Medulla oblongata (tissue), 1 donor: Measurements from ENCODE around the gene NLRC5.
"Not testable (repeated sequence)": the region's sequence is repeated elsewhere in the genome, so short reads cannot be mapped to it uniquely, and the experiment has no call there.

Source experiments
- DNase-seq: peaks from one replicate; pipeline ENCODE4 v3.0.0-alpha.2; 2015; ENCODE audit errors: extremely low spot score

The NLRC5 gene

DNA sequence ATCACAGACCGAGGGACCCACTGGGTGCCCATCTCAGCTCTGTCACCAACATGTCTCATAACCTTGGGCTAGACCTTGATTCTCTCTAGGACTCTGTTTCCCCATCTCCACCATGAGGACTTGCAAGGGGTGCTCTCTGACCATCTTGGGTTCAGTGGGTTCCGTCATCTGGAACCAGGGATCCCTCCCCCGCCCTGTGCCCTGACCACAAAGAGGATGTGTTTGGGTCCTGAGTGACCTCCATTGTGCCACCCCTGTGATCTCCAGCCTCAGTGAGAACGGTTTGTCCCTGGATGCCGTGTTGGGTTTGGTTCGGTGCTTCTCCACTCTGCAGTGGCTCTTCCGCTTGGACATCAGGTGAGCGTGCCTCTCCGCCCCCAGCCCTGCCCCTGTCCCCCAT, 53.9 kb downstream of the NLRC5 start:
- DNase-seq = no peak

DNA sequence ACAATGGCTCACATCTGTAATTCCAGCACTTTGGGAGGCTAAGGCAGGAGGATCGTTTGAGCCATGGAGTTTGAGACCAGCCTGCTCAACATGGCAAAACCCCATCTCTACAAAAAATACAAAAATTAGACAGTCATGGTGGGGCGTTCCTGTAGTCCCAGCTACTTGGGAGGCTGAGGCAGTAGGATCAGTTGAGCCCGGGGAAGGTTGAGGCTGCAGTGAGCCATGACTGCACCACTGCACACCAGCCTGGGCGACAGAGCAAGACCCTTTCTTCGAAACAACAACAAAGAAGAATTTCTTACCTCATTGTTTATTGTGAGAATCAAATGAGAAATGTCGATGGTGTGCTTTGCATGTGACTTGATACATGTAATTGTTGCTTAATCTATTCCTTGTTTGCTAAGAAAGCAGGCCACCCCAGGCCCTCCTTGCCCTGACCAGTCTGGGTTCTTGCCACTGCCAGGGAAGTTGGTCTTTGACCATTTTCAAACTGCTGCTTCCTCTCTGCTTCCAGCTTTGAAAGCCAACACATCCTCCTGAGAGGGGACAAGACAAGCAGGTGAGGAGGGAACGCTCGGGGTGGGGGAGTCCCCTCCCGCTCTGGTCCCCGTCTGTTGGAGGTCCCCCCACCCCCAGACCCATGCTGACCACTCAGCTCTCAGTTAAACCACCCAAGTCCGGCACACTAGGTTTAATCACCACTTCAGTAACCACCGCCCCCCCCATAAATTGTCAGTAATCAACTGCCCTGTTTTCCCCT, 55.8 kb downstream of the NLRC5 start:
- no peak for DNase-seq

DNA sequence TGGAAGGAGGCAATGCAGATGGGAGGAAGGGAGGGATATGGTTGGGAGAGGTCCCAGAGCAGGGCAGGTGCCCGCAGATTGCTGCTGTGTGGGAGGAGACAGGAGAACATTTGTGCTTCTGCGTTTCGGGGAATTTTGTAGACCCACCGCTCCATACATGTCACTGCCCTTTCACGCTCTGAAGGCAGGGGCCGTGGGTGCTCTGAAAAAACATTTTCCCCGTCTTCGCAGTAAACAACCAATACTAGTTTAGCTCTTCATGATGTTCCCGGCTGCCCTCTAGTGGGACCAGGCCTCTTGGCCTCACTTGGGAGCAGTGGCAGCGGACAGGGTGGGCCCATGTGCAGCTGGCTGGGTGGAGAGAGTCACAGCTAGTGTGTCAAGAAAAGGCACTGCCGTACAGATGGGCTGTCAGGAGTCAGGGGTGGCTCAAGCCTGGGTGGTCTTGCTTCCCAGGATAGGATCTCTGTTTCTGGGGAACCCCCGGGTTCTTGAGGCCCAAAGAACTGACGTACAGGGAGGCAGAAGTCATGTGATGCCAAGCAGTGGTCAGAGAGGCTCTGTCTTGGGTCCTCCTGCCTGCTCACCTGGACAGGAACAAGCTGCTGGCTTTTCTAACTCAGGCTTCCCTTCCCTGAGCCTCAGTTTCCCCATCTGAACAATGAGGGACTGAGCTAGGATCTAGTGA, 56.5 kb downstream of the NLRC5 start:
- DNase-seq = peak; percentile 82

DNA sequence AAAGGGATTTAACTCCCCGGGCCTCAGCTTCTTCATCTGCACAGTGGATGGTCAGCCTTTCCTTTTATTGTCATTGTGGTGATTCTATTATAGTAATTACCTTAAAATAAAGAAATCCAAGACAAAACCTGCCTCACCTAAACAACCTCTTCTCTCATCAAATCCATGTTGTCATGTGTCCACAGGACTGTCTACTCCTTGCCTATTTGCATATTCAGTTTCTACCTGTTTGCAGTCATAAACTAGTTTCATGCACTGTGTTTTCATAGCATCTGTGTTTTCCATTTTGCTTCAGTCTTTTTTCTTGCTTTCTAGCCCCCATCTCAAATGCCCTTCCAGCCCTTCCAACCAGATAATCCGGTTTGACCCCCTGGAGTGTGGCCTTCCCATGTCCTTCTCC, 58.7 kb downstream of the NLRC5 start:
- no peak for DNase-seq

DNA sequence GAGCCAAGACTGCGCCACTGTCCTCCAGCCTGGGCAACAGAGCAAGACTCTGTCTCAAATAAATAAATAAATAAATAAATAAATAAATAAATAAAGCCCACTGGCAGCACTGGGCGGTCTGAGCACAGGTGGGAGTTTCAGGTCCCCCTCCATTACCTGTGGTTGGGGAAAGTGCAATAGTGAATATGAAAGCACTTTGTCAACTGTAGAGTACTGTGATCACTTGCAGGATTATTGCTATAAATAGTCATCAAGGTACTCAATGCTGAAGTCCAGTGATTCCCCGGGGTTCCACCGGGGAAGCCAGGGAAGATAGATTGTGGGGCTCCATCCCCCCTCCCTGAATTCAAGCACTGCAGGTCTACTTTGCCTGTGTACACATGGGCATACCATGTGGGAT, 60.3 kb downstream of the NLRC5 start:
- no peak for DNase-seq

DNA sequence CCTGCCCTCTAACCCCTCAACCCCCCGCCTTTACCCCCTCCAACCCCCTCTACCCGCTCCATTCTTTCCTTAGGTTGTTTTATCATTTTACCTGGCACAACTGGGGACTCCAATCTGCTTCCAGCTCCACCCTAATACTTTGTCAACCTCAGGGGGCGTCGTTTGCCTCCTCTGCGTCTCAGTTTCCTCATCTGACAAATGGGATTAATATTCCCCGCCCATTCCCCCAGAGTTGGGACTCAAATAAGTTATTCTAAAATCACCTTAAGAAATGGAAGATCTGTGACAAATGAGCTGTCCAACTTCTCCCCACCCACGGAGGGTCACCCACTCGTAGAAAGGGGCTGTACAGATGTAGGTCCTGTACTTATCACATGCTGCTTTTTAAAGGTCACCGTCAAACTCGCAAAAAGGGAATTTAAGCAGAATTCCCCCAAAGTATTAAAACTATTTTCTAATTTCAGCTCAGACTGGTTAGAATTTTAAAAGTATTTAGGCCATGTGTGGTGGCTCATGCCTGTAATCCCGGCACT, 62.4 kb downstream of the NLRC5 start:
- DNase-seq = no peak

DNA sequence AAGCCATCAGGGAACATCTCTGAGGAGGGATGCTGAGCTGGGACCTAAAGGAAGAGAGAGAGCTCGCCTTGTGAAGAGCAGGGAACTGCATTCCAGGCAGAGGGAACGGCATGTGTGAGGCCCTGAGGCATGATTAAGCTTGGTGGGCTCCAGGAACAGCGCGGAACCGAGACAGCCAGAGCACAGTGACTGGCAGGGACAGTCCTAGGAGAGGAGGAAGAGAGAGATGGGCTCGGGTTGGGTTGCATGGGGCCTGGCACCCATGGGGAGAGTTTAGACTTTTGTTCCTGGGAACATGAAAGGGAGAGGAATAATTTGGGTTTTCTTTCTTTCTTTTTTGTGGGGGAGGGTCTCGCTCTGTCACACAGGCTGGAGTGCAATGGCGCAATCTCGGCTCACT, 63.8 kb downstream of the NLRC5 start:
- DNase-seq = no peak

DNA sequence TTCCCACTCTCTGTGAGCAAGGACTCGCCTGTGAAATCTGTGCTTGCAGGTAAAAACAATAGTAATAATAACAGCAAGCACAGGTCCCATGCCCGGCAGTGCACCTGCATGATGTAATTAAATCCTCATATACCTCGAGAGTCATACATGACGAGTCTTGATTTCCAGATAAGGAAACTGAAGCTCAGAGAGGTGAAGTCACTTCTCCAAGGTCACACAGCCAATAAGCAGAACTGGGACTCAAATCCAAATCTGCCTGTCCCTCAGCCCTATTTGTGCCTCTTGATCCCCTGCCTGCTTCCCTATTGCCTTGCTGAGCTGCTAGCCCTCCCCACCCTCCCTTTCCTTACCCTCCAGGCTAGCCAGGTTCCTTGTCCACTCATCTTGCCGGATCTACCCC, 65.0 kb downstream of the NLRC5 start:
- DNase-seq = no peak

DNA sequence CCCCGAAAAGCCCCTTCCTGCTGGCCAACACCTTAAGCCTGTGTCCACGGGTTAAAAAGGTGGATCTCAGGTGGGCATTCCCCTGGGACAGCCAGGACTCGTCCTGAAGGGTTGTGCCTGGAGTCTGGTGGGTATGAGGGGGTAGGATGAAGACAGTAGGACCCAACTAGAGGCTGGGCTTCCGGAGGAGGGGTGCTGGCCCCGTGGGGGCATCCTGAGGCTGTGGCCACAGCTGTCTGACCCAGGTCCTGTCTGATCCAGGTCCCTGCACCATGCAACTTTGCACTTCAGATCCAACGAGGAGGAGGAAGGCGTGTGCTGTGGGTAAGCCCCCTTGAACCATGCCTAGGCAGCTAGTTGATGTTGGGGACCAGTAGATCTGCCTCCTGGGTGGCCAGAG, 65.4 kb downstream of the NLRC5 start:
- DNase-seq = no peak

DNA sequence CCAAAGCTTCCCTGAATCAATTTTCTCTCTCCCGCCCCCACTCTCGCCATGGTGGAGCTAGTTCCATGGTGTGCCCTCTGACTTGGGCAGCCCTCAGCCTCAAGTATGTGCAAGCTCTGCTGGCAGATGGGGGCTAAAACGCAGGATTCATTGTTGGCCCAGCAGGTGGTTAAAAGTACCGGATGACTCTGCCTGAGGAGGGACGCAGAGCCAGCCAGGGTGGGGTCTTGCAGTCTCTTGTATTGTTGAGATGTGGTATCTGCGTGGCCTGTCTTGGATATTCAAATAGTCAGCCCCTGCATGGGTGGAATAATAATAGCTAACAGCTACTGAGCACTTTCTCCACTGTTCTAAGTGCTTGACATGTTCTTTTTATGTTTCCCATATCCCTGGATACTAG, 66.3 kb downstream of the NLRC5 start:
- DNase-seq = no peak

DNA sequence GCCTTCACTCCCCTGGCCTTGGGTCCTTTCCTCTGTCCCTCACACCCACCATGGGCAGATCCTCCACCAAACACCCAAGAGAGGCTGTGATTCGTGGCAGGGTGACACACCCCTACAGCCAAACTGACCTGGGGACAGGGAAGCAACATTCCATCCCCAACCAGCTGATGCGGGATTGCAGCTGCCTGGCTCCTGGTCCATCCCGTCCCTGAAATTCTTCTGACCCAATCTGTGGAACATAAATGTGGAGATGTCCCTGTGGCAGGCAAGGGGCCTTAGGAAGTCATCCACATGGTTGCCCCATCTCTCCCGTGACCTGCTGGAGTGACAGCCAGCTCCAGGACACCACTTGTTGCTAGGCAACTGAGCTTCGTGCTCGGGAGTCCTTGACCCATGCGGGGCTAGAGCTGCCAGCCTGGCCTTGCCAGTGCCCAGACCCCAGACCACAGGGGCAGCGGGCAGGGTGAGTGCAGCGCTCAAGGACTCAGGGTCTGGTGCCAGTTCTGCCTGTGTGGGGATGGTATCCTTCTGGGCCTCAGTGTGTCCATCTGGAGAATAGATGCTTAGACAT, 69.0 kb downstream of the NLRC5 start:
- DNase-seq = no peak

DNA sequence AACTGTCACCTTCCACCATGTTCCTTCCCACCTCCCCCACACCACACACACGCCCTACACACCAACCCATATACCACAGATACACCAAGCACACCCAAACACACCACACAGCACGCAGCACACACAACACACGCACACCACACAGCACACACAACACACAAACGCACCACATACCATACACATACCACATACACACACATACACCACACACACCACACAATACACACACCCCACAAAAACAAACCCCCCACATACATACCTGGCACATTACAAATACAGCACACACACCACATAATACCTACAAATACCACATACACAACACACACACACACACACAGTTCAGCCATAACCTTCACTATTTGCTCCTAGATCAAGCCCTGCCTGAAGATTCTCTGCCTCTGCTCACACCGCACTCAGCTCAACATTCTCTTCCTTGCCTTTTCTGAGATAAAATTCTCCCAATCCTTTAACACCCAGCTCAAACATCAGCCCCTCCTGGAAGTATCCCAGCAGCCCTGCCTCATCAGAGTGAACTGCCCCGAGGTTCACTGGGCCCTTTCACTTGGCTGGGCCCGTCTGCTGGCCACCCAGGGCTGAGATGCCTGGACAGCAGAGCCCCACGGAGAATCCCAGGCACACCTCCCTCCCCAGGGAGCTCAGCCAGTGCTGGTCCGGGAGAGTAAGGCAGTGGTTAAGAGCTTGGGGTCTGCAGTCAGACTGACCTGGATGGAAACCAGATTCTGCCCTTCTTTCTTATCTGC, 71.1 kb downstream of the NLRC5 start:
- no peak for DNase-seq

DNA sequence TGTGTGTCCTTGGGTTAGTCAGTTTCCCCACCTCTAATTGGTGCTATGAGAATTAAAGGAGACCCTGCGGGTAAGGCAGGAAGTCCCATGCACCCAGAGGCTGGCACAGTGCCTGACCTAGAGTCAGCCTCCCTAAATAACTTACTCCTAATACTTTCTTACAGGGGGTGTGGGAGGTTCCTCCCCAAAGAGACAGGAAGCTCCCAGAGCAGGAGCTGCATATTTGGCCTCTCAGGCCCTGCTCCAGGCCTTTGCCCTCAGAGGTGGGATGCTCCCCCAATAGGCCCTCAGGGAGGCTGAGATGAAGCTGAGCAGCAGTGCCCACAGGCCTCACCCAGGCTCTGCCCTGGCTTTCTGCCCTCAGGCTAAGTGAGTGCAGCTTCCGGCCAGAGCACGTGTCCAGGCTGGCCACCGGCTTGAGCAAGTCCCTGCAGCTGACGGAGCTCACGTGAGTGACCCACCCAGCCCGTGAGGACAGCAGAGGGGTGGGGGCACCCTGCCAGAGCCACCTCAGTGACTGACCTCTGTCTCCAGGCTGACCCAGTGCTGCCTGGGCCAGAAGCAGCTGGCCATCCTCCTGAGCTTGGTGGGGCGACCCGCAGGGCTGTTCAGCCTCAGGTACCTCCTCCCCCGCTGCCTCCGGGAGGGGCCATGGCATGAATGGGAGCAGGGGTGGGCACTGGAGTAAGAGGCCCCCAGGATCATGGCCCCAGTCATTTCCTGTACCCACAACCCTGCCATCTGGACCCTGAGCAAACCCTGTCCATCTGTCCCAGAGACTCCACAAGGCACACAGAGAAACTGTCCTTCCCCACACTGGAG, 71.9 kb downstream of the NLRC5 start:
- DNase-seq = peak; percentile 15

DNA sequence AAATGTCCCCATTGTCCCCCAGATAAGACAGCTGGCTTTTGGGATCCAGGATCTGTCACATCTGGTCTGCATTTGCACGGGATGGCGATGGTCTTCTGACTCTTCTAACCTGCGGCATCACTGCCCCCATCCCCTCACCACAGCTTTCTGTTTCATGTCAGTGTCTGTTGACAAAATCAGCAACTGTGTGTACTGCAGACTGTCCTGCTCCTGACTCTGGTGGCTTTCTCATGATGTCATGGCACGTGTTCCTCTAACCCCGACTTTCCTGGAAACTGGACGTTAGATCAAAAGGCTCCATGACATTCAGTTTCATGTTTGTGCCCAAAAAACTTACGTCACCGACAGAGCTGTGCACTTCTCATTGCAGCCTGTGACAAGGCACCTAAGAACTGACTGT, 73.0 kb downstream of the NLRC5 start:
- no peak for DNase-seq

DNA sequence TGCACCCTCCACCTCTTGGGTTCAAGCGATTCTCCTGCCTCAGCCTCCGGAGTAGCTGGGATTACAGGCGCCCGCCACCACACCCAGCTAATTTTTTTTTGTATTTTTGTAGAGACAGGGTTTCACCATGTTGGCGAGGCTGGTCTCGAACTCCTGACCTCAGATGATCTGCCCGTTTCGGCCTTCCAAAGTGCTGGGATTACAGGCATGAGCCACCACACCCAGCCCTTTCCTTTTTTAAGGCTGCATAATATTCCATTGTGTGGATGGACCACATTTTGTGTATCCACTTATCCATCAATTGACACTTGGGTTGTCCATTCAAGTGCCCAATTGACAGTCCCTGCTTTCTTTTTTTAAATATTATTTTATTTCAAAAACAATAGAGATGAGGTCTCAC, 73.8 kb downstream of the NLRC5 start:
- DNase-seq = not testable (repeated sequence)

DNA sequence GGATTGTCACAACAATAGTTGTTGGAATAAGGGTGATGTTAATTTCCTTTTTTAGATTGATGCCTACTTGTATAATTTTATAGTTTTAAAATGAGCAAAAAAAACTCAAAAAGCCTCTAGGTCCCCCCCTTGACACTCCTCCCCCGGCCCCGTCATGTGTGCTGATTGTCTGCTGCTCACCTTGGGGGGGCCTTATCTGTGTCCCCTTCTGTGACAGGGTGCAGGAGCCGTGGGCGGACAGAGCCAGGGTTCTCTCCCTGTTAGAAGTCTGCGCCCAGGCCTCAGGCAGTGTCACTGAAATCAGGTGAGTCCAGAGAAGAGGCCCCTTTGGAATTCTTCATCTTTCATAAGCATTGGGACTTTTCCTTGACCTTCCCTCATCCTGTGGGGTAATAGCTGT, 75.6 kb downstream of the NLRC5 start:
- no peak for DNase-seq

DNA sequence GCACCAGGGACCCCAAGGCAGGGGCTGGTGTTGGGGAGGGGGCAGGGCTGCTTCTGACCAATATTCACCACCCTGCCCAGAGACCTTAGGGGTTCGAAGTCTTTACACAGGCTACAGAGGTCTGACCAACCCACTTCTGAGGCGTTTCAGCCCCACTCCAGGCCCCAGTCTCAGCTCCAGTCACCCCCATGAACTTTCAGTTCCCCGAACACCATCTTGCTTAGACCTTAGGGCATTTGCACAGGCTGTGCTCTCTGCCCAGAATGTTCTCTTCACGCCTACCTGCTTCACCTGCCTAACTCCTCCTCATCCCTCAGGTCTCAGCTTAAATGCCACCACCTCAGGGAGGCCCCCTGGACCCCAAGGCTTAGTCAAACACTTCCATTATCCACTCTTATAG, 77.3 kb downstream of the NLRC5 start:
- no peak for DNase-seq

DNA sequence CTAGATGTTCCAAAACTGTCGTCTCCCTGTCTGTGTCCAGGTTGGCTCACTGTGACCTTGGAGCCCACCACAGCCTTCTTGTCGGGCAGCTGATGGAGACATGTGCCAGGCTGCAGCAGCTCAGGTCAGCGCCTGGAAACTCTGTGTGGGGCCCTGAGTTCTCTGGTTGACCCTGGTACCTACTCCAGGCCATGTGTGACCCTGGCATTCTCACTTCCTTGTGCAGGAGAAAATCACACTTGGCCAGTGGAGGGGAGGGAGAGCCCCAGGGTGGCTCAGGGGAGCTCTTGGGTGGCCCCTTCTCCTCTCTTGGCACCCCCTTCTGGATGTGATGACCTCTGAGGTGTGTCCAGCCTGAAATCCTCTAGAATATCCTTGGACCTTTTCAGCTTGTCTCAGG, 78.0 kb downstream of the NLRC5 start:
- no peak for DNase-seq

DNA sequence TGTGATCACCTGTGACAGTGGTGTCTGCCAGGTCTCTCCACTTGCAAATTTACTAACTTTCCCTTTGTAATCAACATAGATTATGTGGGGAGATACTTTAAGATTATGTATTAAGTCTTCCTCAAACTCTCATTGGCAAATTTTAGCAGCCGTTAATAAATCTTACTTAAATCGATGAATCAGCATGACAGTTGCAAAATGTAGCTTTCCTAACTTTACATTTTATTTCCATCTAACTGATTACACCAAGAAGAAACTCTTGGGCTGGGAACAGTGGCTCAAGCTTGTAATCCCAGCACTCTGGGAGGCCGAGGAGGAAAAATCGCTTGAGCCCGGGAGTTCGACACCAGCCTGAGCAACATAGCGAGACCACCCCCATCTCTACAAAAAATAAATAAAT, 79.7 kb downstream of the NLRC5 start:
- no peak for DNase-seq

DNA sequence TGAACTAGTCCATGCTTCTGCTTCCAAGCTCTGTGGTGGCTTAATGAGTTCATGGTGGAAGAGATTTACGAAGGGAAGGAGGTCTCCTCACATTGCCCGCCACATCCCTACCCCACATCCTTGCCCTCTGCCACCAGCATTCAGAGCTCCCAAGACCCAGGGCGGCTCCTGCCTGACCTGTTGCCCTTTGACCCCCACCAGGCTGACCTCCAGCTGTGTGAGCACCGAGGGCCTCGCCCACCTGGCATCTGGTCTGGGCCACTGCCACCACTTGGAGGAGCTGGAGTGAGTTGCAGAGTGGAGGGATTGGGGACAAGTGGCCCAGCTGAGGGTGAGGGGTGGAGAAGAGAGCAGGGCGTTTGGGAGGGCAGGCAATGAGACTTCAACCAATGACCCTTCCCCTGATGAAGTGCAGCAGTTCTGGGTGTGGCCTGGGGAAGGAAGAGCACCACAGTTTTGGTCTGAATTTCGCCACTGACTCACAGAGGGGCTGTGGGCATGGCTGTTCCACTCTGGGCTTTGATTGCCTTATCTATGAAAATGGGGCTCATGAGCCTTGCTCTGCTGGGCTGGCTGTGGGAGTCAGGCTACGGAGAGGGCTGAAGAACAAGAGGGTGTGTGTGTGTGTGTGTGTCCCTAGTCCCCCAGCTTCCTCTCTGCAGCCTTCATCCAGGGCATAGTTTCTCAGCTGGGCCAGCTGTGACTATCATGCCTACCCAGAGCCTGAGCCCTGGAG, 80.4 kb downstream of the NLRC5 start:
- DNase-seq = no peak

DNA sequence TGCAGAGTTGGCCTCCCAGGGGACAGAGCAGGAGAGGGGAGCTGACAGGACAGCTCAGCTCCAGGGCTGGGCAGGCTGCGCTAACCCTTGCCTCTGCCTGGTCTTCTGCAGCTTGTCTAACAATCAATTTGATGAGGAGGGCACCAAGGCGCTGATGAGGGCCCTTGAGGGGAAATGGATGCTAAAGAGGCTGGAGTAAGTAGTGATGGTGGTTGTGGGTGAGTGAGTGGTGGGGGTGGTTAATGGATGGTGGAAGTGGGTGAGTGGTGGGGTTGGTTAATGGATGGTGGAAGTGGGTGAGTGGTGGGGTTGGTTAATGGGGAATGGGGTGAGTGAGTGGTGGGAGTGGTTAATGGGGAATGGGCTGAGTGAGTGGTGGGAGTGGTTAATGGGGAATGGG, 81.1 kb downstream of the NLRC5 start:
- DNase-seq = no peak
